Prostate gland (tissue), 2 donors: ENCODE results near the gene DOCK4.

Source experiments
- POLR2A ChIP-seq: fragments of 450-650 bp; IDR thresholded peaks from one replicate; pipeline ENCODE4 v1.6.1; 2016; ENCODE audit warnings: antibody characterized with exemption, mild to moderate bottlenecking
- TF ChIP-seq, protein P1 (sequence below), 4 experiments: fragments of 200-600 bp in 2 of 4; fragments of 450-650 bp in 2 of 4; sonication (generic) in 2 of 4; IDR thresholded peaks; 1 replicate in 3 of 4; 2 replicates in 1 of 4; pipeline ENCODE4 v1.5.1; 2016 to 2019; ENCODE audit warnings: antibody characterized with exemption in 4 of 4, mild to moderate bottlenecking in 2 of 4, moderate library complexity in 2 of 4

DNA sequence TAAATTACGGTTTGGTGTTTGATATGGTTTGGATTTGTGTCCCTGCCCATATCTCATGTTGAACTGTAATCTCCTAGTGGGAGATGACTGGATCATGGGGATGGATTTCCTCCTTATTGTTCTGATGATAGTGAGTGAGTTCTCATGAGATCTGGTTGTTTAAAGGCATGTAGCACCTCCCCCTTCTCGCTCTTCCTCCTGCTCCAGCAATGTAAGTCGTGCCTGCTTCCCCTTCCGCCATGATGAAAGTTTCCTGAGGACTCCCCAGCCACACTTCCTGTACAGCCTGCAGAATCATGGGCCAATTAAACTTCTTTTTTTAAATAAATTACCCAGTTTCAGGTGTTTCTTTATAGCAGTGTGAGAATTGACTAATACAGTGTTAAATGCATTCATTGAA is 116.6 kb downstream of the DOCK4 start:
- TF ChIP-seq, protein P1, sequence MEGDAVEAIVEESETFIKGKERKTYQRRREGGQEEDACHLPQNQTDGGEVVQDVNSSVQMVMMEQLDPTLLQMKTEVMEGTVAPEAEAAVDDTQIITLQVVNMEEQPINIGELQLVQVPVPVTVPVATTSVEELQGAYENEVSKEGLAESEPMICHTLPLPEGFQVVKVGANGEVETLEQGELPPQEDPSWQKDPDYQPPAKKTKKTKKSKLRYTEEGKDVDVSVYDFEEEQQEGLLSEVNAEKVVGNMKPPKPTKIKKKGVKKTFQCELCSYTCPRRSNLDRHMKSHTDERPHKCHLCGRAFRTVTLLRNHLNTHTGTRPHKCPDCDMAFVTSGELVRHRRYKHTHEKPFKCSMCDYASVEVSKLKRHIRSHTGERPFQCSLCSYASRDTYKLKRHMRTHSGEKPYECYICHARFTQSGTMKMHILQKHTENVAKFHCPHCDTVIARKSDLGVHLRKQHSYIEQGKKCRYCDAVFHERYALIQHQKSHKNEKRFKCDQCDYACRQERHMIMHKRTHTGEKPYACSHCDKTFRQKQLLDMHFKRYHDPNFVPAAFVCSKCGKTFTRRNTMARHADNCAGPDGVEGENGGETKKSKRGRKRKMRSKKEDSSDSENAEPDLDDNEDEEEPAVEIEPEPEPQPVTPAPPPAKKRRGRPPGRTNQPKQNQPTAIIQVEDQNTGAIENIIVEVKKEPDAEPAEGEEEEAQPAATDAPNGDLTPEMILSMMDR (IDR thresholded peaks at IDR 0.05), result no peak
- no peak for TF ChIP-seq POLR2A
